Measurements from ENCODE around the gene CYB561D1. TPM values are rescaled to one million over a fixed set of nuclear protein-coding genes. Genes with fewer than 3 reads are reported as not detected.
A peak's percentile ranks its signal among the peaks of the same experiment; 100 is the strongest.

Gene CYB561D1
- total and polyA plus RNA-seq, 12 donors = 4.4 to 21.2 (median 11.5) TPM

GRCh38 chr1:109466452-109467300 is 27.2 kb upstream of the CYB561D1 start, which contains the start of gene SYPL2:
Gene SYPL2 (plus strand): TSS chr1:109466546. CDS start chr1:109466844, 298 bp downstream.
- no peaks in the 10 kb centered on the region for H3K27me3 ChIP-seq
- no peaks in the 10 kb centered on the region for H3K36me3 ChIP-seq (replicated peaks in 1 of 2)
- H3K4me1 ChIP-seq (replicated peaks in 1 of 2) = peaks cover 10 to 11% of the 10 kb centered on the region in 2 donors
- peak within 1 kb of the TSS; percentile 21 to 86 (median 85) for H3K27ac ChIP-seq
- H3K4me3 ChIP-seq = peak within 1 kb of the TSS in 3 of 4 donors; percentile 22 to 89 (median 68)
- H3K9me3 ChIP-seq (replicated peaks in 1 of 3) = no peaks in the 10 kb centered on the region
- 0 to 2% (median 0%) methylated on average over 1 to 88 of the region's 88 CpGs for WGBS, 4 donors
- intact Hi-C loops (cut with DNase I) = no loop called here
- peak; percentile 25 to 70 for TF ChIP-seq POLR2A (IDR thresholded peaks at IDR 0.05)
- TF ChIP-seq, protein P1, sequence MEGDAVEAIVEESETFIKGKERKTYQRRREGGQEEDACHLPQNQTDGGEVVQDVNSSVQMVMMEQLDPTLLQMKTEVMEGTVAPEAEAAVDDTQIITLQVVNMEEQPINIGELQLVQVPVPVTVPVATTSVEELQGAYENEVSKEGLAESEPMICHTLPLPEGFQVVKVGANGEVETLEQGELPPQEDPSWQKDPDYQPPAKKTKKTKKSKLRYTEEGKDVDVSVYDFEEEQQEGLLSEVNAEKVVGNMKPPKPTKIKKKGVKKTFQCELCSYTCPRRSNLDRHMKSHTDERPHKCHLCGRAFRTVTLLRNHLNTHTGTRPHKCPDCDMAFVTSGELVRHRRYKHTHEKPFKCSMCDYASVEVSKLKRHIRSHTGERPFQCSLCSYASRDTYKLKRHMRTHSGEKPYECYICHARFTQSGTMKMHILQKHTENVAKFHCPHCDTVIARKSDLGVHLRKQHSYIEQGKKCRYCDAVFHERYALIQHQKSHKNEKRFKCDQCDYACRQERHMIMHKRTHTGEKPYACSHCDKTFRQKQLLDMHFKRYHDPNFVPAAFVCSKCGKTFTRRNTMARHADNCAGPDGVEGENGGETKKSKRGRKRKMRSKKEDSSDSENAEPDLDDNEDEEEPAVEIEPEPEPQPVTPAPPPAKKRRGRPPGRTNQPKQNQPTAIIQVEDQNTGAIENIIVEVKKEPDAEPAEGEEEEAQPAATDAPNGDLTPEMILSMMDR (IDR thresholded peaks at IDR 0.05) = no peak
- DNase-seq = peak; percentile 77 to 86 (median 82)

DNA sequence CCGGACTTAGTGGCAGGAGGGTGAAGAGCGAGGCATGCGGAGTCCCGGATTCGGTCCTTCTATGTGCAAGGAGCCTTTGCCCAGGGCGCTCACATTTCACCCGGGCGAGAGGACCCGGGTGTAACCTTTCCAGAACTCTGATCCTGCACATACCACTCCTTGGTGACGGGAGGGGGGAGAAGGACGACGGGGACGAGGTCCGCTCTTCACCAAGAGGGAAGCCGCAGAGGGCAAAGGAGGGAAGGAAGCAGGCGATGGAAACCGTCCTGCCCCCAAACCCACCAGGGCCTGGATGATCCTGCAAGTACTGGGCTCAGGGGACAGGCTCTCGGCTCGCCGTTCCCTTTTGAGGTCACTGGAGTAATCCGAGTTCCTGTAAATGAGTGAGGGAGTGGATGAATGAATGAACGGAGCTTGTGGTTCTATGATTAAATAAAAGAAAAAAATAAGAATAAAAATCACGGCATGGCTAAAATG is 26.6 kb upstream of the CYB561D1 start:
- 10 to 23% (median 13%) methylated on average over 12 to 23 of the region's 23 CpGs for WGBS, 4 donors
- Histone ChIP-seq H3K4me1 (replicated peaks in 1 of 2) (peaks cover 10 to 11% of the 10 kb centered on the region in 2 donors), H3K4me3 (peak overlapping the region in 2 of 4 donors; percentile 68 to 89), H3K9me3 (replicated peaks in 1 of 3) (no peaks in the 10 kb centered on the region), H3K27ac (peak overlapping the region in 3 of 5 donors; percentile 85 to 86 (median 86)), H3K27me3 (no peaks in the 10 kb centered on the region), H3K36me3 (replicated peaks in 1 of 2) (no peaks in the 10 kb centered on the region)
- intact Hi-C loops (cut with DNase I) = no loop called here
- peak in 3 of 7 donors; percentile 38 to 48 (median 40) for DNase-seq
- TF ChIP-seq, protein P1 (IDR thresholded peaks at IDR 0.05) = no peak
- TF ChIP-seq POLR2A (IDR thresholded peaks at IDR 0.05) = no peak

- WGBS, 4 donors = 86 to 94% (median 90%) methylated on average over 1 of the region's 1 CpG
- Histone ChIP-seq H3K4me1 (replicated peaks in 1 of 2) (peaks cover 10 to 11% of the 10 kb centered on the region in 2 donors), H3K4me3 (no peak overlapping the region), H3K27ac (no peak overlapping the region), H3K27me3 (no peaks in the 10 kb centered on the region), H3K9me3 (replicated peaks in 1 of 3) (no peaks in the 10 kb centered on the region), H3K36me3 (replicated peaks in 1 of 2) (no peaks in the 10 kb centered on the region)
- no peak for TF ChIP-seq POLR2A (IDR thresholded peaks at IDR 0.05)
- TF ChIP-seq, protein P1 (IDR thresholded peaks at IDR 0.05) = no peak
- DNase-seq = no peak
- intact Hi-C loops (cut with DNase I) = no loop called here
These were observed 25.8 kb upstream of the CYB561D1 start for GRCh38 chr1:109468061-109468460.

GRCh38 chr1:109468903-109469302 is 25.0 kb upstream of the CYB561D1 start:
- 33 to 54% (median 43%) methylated on average over 2 of the region's 2 CpGs for WGBS, 4 donors
- DNase-seq = no peak
- TF ChIP-seq, protein P1 (IDR thresholded peaks at IDR 0.05) = no peak
- TF ChIP-seq POLR2A (IDR thresholded peaks at IDR 0.05) = no peak
- H3K4me3 ChIP-seq = no peak overlapping the region
- intact Hi-C loops (cut with DNase I) = no loop called here
- no peak overlapping the region for H3K27ac ChIP-seq
- H3K4me1 ChIP-seq (replicated peaks in 1 of 2) = peaks cover 10 to 11% of the 10 kb centered on the region in 2 donors
- H3K36me3 ChIP-seq (replicated peaks in 1 of 2) = no peaks in the 10 kb centered on the region
- H3K9me3 ChIP-seq (replicated peaks in 1 of 3) = no peaks in the 10 kb centered on the region
- no peaks in the 10 kb centered on the region for H3K27me3 ChIP-seq
